Measurements from ENCODE around the gene OR6K6. TPM values are rescaled to one million over a fixed set of nuclear protein-coding genes. Genes with fewer than 3 reads are reported as not detected.

OR6K6 gene
- polyA plus RNA-seq, 1 donor from 2014 or later: not detected

GRCh38 chr1:158716335-158716734, 38.2 kb upstream of the OR6K6 start:
- no peaks in the 10 kb centered on the region for H4K20me1 ChIP-seq (ENCODE audit: insufficient read depth)
- no peak overlapping the region for H3K4me2 ChIP-seq (ENCODE audit: low read length)
- TF ChIP-seq EZH2 (IDR thresholded peaks at IDR 0.05; ENCODE audit: borderline replicate concordance, insufficient read depth, low read length, poor library complexity, severe bottlenecking) (no peak), REST (IDR thresholded peaks at IDR 0.05; ENCODE audit: borderline replicate concordance) (no peak), POLR2AphosphoS5 (IDR thresholded peaks at IDR 0.05) (no peak), TAF1 (IDR thresholded peaks at IDR 0.05; ENCODE audit: low read depth) (no peak), MXI1 (conservative IDR thresholded peaks at IDR 0.05; ENCODE audit: poor library complexity, severe bottlenecking) (no peak), SMC3 (conservative IDR thresholded peaks at IDR 0.05; ENCODE audit: poor library complexity) (no peak), EP300 (conservative IDR thresholded peaks at IDR 0.05; ENCODE audit: poor library complexity, severe bottlenecking) (no peak), RAD21 (conservative IDR thresholded peaks at IDR 0.05) (no peak), CTCF (IDR thresholded peaks at IDR 0.05; ENCODE audit: poor library complexity, severe bottlenecking) (no peak)
- H3K79me2 ChIP-seq (replicated peaks; ENCODE audit: insufficient read depth, low read length): no peaks in the 10 kb centered on the region
- H3K27ac ChIP-seq (ENCODE audit: low read length): no peak overlapping the region
- no peaks in the 10 kb centered on the region for H3F3A ChIP-seq (ENCODE audit: insufficient read depth, low read length, poor library complexity, severe bottlenecking)
- H3K9me2 ChIP-seq (ENCODE audit: insufficient read depth, low read length): no peaks in the 10 kb centered on the region
- no peak overlapping the region for H3K9ac ChIP-seq (ENCODE audit: low read length)
- H3K36me3 ChIP-seq (ENCODE audit: insufficient read depth, low read length): no peaks in the 10 kb centered on the region
- no peaks in the 10 kb centered on the region for H3K27me3 ChIP-seq (ENCODE audit: insufficient read depth, low read depth, low read length)
- no peak overlapping the region for H2AFZ ChIP-seq (ENCODE audit: low read depth, low read length)
- H3K4me3 ChIP-seq (ENCODE audit: low read length): no peak overlapping the region
- no peaks in the 10 kb centered on the region for H3K9me3 ChIP-seq (ENCODE audit: low read length)

- Histone ChIP-seq H3K79me2 (replicated peaks; ENCODE audit: insufficient read depth, low read length) (no peaks in the 10 kb centered on the region), H3K27me3 (ENCODE audit: insufficient read depth, low read depth, low read length) (no peaks in the 10 kb centered on the region), H3K9me2 (ENCODE audit: insufficient read depth, low read length) (no peaks in the 10 kb centered on the region), H3K4me3 (ENCODE audit: low read length) (no peak overlapping the region), H3K36me3 (ENCODE audit: insufficient read depth, low read length) (no peaks in the 10 kb centered on the region), H3K4me2 (ENCODE audit: low read length) (no peak overlapping the region), H3K27ac (ENCODE audit: low read length) (no peak overlapping the region), H2AFZ (ENCODE audit: low read depth, low read length) (no peak overlapping the region), H3K9me3 (ENCODE audit: low read length) (no peaks in the 10 kb centered on the region), H4K20me1 (ENCODE audit: insufficient read depth) (no peaks in the 10 kb centered on the region), H3F3A (ENCODE audit: insufficient read depth, low read length, poor library complexity, severe bottlenecking) (no peaks in the 10 kb centered on the region), H3K9ac (ENCODE audit: low read length) (no peak overlapping the region)
- no peak for TF ChIP-seq CTCF (IDR thresholded peaks at IDR 0.05; ENCODE audit: poor library complexity, severe bottlenecking)
- no peak for TF ChIP-seq RAD21 (conservative IDR thresholded peaks at IDR 0.05)
- no peak for TF ChIP-seq EZH2 (IDR thresholded peaks at IDR 0.05; ENCODE audit: borderline replicate concordance, insufficient read depth, low read length, poor library complexity, severe bottlenecking)
- TF ChIP-seq REST (IDR thresholded peaks at IDR 0.05; ENCODE audit: borderline replicate concordance): no peak
- TF ChIP-seq SMC3 (conservative IDR thresholded peaks at IDR 0.05; ENCODE audit: poor library complexity): no peak
- no peak for TF ChIP-seq TAF1 (IDR thresholded peaks at IDR 0.05; ENCODE audit: low read depth)
- no peak for TF ChIP-seq POLR2AphosphoS5 (IDR thresholded peaks at IDR 0.05)
- TF ChIP-seq EP300 (conservative IDR thresholded peaks at IDR 0.05; ENCODE audit: poor library complexity, severe bottlenecking): no peak
- no peak for TF ChIP-seq MXI1 (conservative IDR thresholded peaks at IDR 0.05; ENCODE audit: poor library complexity, severe bottlenecking)
These were observed 37.2 kb upstream of the OR6K6 start for GRCh38 chr1:158717344-158717743.
